NOMO-1 treated with dmso at 0.1 percent for 144 hours (cell line): Measurements from ENCODE around the gene LIN52.

Experiments used
- DNase-seq: peaks from one replicate; lab custom pipeline; 2025; ENCODE audit not compliant: unreplicated experiment; lab: John Stamatoyannopoulos, UW

LIN52 gene

DNA sequence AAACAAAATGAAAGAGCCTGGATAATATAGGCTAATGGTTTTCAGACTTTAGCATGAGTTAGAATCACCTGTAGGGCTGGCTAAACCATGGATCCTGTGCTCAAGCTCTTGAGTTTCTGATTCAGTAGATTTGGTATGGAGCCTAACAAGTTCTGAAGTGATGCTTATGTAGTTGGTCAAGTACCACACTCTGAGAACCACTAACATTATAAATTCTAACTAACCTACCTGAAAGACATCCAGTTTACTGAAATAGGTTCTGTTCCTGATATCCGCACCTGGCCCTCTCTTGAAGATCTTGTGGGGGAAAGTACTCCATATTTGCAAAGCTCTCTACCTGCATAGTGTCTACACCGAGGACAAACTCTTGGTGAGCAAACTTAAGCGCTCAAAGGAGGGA lies 95.1 kb downstream of the LIN52 start:
- DNase-seq = no peak

DNA sequence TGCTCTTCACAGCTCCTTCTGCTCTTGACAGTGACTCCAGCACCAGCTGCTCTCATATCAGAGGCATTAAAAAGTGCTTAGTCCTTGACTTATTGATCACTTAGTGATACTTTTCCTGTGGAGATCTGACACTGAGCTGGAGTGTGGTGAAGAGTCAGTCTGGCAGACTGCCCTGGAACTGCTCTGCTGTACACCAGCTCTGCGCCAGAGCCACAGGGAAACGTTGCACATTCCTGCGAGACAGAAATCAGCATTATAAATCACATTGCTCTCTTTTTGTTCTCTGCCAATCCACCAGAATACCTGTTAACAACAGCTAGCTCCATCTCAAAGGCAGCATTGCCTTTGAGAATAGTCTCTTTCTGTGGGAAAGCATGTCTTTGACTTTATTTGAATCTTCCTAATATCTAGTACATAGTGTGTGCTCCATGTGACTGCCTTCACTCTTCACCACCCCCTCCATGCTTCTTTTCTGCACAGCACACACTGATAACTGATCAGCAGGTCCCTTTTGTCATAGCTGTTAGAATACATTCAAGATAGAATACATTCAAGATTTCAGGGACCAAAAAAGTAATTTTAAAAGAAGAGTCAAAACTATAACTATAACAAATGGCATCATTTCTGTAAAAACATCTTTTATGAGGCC lies 106.3 kb downstream of the LIN52 start:
- DNase-seq = no peak

DNA sequence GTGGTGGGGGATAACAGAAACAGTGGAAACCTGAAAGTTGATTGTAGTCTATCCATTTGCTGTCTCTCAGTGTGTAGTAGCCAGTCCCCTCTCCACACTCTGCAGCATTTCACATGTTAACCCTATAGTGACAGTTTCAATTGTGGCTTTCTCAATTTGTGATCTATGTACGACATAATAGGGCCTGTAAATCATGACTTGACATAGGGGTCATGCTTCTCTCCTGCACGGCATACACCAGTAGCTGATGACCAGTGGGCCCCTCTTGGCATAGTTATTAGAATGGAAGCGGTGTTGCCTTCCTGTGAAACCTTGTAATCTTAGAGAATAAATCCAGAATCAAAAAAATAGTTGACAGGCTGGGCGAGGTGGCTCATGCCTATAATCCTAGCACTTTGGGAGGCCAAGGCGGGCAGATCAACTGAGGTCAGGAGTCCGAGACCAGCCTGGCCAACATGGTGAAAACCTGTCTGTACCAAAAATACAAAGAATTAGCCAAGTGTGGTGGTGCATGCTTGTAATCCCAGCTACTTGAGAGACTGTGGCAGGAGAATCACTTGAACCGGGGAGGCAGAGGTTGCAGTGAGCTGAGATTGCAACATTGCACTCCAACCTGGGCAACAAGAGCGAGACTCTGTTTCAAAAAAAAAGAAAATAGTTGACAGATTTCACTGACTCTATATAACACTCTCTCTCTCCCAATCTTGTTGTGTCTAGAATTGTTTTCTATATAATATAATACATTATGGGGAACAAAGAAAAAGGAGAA lies 109.9 kb downstream of the LIN52 start:
- DNase-seq = no peak

DNA sequence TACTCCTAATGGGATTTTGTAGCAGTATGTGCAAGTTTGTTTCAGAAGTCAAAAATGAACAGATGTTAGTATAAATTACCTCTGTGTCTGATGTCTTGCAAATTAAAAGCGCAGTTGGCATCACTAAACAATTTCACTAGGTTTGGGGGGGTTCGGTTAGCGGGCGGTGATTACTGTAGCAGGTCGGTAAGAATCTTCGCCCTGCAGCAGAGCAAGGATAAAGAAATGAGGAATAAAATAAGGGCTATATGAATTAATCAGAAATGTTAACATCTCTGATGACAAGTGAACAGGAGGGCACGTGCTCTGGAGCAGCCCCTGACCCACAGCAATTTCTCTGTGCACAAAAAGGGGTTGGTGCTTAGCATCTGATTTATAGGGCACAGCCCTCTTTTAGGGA lies 110.9 kb downstream of the LIN52 start:
- DNase-seq = no peak

DNA sequence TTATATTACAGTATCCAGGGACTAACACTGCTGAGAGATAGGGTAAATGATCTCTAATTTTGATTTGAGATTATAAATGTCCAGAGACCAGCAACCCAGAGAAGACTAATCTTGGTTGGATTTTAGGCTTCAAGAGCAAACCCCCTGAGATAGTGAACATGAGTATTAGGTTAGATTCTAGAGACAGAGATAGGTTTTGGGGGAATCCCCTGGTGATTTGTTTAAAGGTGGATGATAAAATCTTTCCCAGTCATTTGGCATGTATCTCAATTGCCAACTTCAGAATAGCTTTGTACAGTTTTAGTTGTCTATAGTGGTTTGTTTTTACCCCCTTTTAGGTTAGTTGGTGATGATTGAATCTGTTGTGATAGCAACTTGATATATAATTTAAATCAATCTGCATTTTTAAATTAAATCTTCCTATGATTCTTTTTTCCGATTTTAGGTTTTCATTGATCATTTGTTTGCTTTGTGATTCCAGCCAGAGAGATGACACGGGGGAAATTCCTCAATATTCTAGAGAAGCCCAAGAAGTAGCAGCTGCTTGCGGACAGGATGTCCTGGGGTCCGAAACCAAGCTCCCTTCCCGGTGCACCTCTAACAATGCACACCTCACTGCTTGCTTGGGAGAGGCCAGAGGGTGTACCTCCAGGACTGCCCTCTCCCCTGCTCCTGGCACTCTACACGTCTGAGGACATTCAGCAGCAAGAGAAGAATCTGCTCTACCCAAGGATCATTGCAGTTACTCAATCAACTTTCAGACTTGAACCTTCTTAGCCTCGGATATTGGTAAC lies 113.9 kb downstream of the LIN52 start:
- no peak for DNase-seq

DNA sequence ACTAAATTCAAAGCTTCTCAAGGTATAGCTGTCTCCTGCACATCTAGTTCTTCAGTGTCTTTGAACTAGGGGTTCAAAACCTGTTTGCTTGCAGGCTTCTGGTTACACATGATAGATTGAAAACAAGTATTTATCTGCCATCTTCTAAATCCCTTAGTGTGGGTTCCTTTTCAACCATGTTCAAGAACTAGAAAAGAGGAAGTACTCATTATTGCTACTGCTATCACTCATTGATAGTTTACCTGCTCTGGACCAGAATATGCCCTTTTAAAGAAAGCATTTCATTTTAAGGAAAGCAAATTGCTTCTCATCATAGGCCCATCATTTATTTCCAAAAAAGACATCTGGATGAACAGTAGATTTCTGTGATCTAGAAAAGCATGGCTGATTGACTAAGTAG lies 117.4 kb downstream of the LIN52 start:
- DNase-seq = no peak

DNA sequence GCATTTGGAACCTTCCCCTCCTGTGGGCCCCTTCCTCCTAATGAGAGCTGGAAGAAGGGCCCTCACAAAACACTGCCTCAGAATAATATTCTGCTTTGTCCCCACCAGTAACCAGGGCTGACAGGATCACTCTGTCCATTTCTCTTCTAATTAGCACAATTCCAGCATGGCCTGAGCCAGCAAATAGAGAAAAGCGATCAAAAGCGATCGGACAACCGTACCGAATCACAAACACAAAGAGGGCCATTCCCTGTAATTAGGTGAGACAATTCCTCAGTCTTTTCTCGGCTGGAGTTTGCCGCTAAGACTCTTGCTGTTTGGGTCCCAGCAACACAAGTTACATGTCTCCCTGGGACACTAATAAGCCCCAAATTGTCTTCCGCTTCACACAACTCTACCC lies 118.9 kb downstream of the LIN52 start:
- DNase-seq = no peak

DNA sequence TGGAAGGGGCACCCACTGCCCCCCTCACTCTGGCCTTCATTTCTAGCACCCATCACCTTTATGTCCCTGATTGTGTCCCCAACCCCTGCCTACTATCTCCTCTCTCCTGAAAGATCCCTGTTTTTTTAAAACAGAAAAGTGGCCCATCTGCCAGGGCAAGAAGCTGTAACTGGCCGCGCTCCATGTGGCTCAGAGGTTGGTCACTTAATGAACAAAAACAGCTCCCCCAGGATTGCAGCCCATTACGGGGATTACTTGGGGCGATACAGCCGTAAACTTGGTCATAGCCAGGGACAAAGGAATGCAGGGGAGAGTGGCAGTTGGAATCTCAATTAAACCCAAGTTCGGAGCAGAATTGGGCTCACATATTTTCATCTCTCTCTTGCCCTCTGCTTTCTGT lies 119.7 kb downstream of the LIN52 start:
- DNase-seq = no peak

DNA sequence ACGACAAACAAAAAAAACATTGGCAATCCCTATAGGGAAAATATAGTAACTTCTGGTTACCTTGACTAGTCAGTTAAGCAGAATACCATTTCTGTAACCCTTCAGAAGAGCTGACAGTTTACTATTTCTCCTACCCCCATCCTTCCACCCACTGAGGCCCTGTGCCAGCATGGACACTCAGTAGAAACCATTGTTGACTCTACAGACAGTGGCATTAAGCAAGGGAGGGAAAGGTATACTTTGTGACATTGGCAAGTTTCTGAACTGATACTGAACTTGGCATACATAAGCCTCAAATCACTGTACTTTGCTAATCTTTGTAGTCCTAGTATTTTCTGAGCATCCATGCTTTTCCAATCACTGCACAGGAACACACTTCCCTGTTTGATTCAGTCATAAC lies 121.1 kb downstream of the LIN52 start:
- no peak for DNase-seq

DNA sequence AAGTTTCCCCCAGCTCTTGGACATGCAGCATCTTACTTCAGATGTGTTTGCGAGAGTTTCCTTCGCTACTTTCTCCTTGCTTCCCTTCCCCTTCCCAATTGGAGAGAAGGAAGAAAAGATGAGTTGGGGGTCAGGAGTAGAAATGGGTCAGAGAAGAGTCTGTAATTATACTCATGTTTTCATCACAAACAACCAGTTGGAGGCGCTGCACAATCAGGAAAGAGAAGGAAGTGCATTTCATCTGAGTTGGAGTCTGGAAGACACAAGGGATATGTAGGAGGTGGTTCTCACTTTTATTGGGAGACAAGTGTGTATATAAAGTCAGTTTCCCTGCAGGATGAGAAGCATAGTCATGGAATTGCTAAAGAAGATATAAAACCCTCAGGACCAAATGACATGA lies 123.2 kb downstream of the LIN52 start:
- DNase-seq = no peak

DNA sequence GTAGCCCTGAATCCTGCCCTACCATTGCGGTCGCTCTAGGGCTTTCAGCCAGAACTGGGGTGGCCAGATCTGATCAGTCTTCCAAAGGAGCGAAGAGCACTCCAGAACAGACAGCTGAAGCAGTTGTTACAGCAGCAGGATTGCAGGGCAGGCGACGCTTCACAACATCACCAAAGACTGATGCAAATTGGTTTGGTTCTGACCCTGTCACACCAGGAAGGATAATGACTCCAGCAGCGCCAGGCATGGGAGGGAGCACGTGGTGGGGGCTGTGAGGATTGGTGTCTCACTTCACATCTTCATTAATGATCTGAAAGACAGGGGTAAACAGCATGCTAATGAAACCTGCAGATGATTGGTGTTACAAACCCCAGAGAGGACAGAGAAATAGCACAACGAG lies 123.9 kb downstream of the LIN52 start:
- no peak for DNase-seq

DNA sequence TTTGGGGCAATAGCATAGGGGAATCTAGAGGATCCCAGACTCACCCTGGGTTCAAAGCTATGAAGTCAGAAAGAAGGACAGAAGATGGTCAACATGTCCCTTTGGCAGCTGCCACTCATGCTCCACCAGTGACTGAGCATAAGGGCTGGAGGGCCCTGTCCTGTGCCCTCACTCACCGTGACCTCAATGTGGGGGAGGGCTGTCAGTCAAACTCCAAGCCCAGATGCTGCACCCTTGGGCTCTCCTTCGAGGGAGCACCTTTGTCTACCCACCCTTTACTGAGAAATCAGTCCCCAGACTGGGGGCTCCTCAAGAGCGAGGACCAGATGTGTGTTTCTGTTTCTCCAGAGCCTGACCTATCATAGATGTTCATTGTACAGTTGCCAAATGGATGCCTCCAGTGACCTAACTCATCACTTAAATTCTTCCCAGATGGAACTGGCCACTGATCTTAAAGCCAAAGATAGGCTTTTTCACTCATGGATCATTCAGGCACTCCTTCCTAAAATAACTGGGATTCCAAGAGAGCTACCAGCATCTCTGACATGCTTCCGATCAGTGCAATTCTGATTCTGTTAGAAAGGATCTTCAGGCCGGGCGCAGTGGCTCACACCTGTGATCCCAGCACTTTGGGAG lies 127.3 kb downstream of the LIN52 start:
- DNase-seq = no peak

DNA sequence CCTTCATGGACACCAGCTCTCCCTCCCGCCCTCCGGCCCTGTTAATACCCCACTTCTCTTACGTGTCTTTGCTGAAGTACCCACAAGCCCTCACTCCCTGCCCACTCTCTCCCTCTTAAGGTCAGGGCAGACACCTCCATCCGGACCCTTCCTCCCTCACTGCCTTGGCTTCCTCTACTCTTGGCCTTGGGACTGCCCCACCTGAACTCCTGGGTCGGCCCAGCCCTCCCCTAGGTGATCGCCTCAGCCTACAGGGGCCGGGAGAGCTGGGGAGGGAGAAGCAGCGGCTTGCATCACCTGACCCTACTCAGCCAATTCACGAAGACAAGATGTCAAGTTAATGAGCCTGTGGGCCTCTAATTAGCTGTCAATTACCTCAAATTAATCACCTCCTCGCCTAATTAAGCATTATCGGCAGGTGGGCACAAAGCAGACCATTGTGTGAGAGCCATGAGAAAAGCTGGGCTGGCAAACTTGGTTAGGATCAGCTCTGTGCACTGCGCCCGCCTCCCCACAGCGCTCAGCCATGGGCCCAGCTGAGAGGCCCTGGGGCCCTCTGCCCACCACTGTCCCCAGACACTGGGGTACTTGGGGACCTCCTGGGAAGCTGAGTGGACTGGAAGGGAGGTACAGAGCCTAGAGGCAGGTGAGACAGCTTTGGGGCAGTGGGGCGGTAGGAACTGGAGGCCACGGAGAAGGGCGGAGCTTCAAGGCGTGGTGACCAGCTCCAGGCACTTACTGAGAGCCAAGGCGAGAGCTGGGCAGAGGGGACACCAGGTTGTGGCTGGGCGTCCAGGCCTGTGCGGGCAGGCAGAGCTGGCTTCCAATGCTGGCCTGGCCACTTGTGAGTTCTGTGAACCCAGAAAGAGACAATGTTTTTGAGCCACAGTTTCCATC lies 129.4 kb downstream of the LIN52 start:
- DNase-seq = no peak

DNA sequence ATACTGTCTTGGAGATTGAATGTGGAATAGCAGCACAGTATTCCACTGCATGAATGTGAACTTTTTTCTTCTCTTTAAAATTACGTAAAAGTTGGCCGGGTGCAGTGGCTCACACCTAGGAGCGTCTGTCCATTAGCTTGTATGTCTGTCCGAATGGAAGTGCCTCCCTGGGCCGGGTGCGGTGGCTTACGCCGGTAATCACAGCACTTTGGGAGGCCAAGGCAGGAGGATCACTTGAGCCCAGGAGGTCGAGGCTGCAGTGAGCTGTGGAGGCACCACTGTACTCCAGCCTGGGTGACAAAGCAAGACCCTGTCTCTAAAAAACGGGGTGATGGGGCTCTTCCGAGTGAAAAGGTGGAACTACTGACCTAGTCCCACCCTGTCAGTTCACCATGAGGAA lies 131.9 kb downstream of the LIN52 start:
- DNase-seq = no peak

DNA sequence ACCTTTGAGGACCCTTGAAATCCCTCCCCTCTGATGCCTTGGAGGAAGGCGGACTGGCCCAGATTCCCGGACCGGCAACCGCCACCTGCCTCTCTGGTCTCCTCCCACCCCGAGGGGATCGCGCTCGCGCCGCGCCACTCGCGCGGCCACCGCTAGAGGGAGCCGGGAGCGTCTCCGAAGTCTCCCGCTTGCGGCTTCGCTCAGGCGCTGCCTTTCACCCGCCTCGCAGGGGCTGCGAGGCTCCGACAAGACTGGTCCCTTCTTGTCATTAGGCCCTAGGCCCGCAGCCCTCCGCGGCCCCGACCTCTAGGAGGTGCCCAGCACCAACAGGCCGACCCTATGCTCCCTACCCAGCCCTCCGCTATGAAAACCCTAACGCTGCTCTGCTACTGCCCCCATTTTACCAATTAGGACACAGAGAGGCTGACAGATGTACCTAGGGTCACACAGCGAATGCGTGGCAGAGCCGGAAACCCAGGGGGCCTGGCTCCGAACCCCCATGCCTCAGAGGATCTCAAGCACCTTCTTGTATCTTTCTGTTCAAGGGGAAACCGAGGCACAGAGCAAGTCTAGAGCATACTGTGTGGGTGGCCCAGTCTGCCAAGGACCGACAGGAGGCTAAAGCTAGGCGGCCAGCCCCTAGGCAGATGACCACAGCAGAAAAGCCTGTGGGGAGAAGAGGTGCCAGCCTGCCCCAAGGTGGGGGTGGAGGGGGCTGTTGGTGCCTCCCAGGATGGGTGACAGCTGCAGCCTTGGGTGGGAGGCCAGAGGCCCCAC lies 133.1 kb downstream of the LIN52 start:
- peak; percentile 33 for DNase-seq

DNA sequence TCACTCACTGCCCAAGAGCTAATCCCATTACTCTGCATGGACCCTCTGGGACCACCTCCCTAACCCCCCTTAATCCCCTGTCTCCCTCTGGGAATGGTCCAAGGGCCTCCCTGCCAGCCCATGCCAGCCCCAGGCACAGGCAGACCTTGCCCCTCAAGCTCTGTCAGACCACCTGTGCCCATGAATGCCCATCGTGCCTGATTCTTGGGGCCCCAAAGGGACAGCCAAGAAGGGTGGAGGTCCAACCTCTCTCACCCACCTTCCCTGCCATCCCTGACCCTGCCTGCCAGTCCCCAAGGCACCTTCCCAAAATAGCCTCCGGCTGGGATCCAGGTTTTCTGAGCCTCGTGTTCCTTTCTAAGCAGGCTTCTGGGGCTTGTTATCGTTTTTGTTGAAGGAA lies 133.7 kb downstream of the LIN52 start:
- DNase-seq = no peak

DNA sequence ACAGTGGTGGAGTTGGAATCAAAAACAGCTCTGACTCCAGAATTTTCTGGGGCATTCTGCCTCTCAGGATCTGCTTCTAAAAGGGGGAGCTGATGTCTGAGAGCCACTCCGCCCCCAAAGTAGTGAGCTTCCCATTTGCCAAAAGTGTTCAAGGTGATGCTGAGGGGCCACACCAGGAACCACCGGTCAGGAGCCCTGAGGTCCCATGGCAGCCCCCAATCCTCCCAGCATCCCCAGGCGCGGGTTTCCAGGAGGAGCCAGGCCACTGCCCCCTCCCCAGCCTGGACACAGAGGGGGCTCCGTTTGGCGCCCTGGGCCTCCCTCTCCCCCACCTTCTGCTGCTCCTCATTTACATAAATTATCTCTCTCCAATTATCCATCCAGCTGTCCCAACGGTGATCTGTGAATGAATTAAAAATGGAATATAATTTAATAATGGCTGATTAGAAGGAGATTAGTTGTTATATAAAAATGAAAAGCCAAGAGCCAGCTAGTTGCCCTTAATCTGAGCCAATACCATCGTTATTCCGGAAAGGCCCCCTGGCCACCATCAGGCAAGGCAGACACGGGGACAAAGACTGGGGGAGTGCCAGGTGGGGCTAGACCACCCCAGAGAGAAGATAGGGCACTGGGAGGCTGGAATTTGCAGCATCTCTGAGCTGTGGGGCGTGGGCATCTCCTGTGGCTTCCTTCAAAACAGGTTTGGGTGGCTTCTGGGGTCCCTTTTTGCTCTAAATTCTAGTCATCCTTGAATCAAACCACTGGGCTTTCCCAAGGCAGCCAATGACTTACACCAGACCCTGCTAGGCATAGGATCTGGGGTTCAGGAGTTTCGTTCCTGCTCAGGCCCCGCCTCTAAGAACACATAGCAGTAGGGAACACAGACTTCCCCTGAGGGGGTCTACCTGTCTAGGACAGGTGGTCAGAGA lies 134.8 kb downstream of the LIN52 start:
- DNase-seq = no peak

DNA sequence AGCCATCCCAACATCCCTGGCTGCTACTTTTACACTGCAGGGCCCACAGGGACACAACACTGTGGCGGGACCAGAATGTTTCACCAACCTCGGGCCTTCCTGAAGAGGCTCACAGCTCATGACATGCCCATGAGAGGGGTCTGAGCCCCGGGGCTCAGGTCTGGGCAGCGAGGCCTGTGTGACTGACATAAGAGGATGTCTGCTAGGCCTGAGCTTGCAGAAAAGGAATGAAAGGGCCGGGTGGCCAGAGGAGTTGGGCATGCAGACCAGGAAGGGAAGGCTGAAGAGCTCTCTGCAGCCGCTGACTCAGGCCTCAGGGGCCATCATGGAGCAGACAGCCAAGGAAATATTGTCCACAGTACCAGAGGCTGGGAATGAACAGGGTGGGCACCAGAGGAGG lies 136.2 kb downstream of the LIN52 start:
- no peak for DNase-seq

DNA sequence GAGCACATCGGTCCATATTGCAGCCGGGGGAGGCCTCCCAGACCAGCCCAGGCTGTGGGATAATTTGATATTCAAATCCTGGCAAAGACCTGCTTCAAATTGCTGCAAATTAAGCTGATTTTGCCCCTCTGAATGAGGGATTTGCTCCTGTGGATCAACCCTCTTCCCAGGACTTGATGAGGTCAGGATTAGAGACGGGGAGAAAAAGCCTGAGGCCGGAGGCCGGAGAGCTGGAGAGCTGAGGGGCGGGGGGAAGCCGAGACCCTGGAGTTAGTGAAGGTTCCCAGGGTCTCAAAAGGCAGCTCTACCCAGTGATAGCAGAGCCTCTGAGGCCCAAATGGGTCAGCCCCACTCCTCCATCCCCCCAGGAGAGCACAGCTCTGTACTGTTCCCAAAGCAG lies 137.0 kb downstream of the LIN52 start:
- no peak for DNase-seq
